Neural progenitor cell (in vitro differentiated cells): ENCODE results near the gene THSD4. TPM values are rescaled to one million over a fixed set of nuclear protein-coding genes. Genes with fewer than 3 reads are reported as not detected.

Experiments
- DNase-seq: peaks from one replicate; pipeline ENCODE4 v3.0.0-alpha.2; 2016; ENCODE audit warnings: low spot score
- H2AFZ ChIP-seq: fragments of 200-600 bp; sonication (generic); replicated peaks from 2 replicates; pipeline ENCODE4 v1.6.1; 2016; ENCODE audit warnings: antibody characterized with exemption
- H3F3A ChIP-seq: fragments of 200-600 bp; sonication (generic); 2 replicates; pipeline ENCODE4 v1.6.1; 2016; ENCODE audit warnings: antibody characterized with exemption, low read depth
- H3K27ac ChIP-seq: fragments of 200-600 bp; sonication (generic); 2 replicates; pipeline ENCODE4 v1.5.1; 2016; ENCODE audit warnings: mild to moderate bottlenecking
- H3K27me3 ChIP-seq: fragments of 200-600 bp; sonication (generic); 2 replicates; pipeline ENCODE4 v1.6.1; 2016; ENCODE audit warnings: mild to moderate bottlenecking, moderate library complexity
- H3K36me3 ChIP-seq: fragments of 200-600 bp; sonication (generic); 2 replicates; pipeline ENCODE4 v1.5.1; 2016
- H3K4me1 ChIP-seq: fragments of 200-600 bp; sonication (generic); 2 replicates; pipeline ENCODE4 v1.6.1; 2016; ENCODE audit warnings: mixed run types
- H3K4me2 ChIP-seq: fragments of 200-600 bp; sonication (generic); 2 replicates; pipeline ENCODE4 v1.6.1; 2016
- H3K4me3 ChIP-seq: fragments of 200-600 bp; sonication (generic); 2 replicates; pipeline ENCODE4 v1.5.1; 2016
- H3K79me2 ChIP-seq: fragments of 200-600 bp; sonication (generic); 2 replicates; pipeline ENCODE4 v1.6.1; 2016; ENCODE audit warnings: low read depth
- H3K9ac ChIP-seq: fragments of 200-600 bp; sonication (generic); 2 replicates; pipeline ENCODE4 v1.6.1; 2016
- H3K9me3 ChIP-seq: fragments of 200-600 bp; sonication (generic); 2 replicates; pipeline ENCODE4 v1.5.1; 2016; ENCODE audit warnings: low read depth
- H4K20me1 ChIP-seq: fragments of 200-600 bp; sonication (generic); 2 replicates; pipeline ENCODE4 v1.6.1; 2016; ENCODE audit warnings: low read depth
- H3K27ac Mint-ChIP-seq: 3 replicates; pipeline ENCODE4 v1.8.0; 2021; ENCODE audit warnings: mixed read lengths
- H3K27me3 Mint-ChIP-seq: 2 replicates; pipeline ENCODE4 v1.8.0; 2022; ENCODE audit warnings: low read depth, mild to moderate bottlenecking, inconsistent platforms, moderate library complexity, mixed read lengths; ENCODE audit not compliant: insufficient read depth
- H3K36me3 Mint-ChIP-seq: 3 replicates; pipeline ENCODE4 v1.8.0; 2021; ENCODE audit warnings: mixed read lengths
- H3K4me1 Mint-ChIP-seq: 3 replicates; pipeline ENCODE4 v1.8.0; 2021; ENCODE audit warnings: mixed read lengths
- H3K4me3 Mint-ChIP-seq: 3 replicates; pipeline ENCODE4 v1.8.0; 2021; ENCODE audit warnings: mild to moderate bottlenecking, moderate library complexity, mixed read lengths
- H3K9me3 Mint-ChIP-seq: 3 replicates; pipeline ENCODE4 v1.8.0; 2020; ENCODE audit warnings: mixed read lengths
- EZH2 ChIP-seq: fragments of 200-600 bp; sonication (generic); IDR thresholded peaks from 2 replicates; pipeline ENCODE4 v1.6.1; 2017; ENCODE audit warnings: antibody characterized with exemption, mild to moderate bottlenecking, moderate library complexity
- EZH2phosphoT487 ChIP-seq: fragments of 200-600 bp; sonication (generic); IDR thresholded peaks from 2 replicates; pipeline ENCODE4 v1.6.1; 2017; ENCODE audit warnings: antibody characterized with exemption
- total RNA-seq: library from RNA; depleted of rRNA; stranded (reverse); fragments of >200 nt; gene quantifications from 2 replicates; pipeline ENCODE4 v1.2.3, GENCODE V29; 2015; ENCODE audit warnings: low replicate concordance
- TF ChIP-seq, protein P1 (sequence below): fragments of 200-600 bp; sonication (generic); IDR thresholded peaks from 2 replicates; pipeline ENCODE4 v1.5.1; 2017; ENCODE audit warnings: antibody characterized with exemption, mild to moderate bottlenecking

THSD4 gene
- total RNA-seq, 1 donor from 2014 or later, result 2.4 TPM

DNA sequence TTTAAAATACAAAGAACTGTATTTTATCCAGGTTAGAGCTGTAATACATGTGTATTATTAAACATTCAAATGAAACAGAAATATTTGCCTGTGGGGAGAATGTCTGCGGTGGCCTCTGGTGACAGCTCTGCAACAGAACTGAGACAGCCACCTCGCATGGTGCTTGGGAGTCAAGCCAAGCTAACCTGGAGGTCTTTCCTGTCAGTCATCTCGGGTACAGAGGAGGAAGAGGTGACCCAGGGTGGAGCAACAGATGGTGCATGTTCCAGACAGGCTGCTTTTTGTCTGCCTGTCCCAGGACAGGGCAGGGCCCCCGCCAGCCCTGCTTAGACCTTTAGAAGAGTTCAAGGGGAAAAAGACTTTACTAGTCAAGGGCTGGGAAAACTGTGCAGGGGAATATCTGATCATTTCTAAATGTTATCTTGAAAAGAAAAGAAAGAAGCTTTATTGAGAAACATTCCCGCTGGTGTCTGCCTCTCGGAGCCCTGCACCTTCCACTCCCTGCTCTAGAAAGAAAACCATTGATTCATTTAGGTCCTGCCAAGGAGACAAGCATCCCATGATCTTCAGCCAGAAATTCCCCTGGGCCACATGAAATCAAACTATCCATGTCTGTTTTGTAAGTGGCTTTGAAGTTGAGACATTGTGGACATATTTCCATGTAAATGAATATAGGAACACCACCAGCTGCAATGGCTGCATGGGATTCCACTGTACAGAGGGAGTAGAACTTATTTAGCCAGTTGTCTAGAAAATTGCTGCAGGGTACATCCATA, 689.6 kb downstream of the THSD4 start:
- TF ChIP-seq, protein P1, sequence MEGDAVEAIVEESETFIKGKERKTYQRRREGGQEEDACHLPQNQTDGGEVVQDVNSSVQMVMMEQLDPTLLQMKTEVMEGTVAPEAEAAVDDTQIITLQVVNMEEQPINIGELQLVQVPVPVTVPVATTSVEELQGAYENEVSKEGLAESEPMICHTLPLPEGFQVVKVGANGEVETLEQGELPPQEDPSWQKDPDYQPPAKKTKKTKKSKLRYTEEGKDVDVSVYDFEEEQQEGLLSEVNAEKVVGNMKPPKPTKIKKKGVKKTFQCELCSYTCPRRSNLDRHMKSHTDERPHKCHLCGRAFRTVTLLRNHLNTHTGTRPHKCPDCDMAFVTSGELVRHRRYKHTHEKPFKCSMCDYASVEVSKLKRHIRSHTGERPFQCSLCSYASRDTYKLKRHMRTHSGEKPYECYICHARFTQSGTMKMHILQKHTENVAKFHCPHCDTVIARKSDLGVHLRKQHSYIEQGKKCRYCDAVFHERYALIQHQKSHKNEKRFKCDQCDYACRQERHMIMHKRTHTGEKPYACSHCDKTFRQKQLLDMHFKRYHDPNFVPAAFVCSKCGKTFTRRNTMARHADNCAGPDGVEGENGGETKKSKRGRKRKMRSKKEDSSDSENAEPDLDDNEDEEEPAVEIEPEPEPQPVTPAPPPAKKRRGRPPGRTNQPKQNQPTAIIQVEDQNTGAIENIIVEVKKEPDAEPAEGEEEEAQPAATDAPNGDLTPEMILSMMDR, result no peak
- TF ChIP-seq EZH2, result no peak
- no peak for TF ChIP-seq EZH2phosphoT487
- H3K4me1 Mint-ChIP-seq, result peaks cover 43% of the 10 kb centered on the region
- H3K27me3 ChIP-seq, result no peaks in the 10 kb centered on the region

DNA sequence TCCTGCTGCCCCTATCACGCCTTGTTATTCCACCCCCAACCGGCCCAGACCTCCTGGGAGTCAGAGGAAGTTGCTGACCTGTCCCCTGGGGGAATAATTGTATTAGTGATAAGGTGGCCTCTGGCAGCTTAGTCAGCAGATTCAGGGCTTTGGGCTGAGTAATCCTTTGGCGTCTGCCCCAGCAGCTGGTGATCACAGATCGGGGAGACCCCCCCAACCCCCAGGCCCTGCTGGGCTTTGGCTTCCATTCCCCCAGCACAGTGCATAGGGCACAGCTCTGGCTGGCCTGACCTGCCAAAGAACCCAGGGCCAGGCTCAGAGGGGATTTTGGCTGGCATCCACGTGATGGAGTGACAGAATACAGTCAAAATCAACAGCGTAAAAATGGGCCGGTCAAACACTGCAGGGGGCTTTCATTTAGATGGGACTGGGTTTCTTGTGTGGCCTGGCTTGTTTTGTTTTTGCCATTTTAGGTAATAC, 691.2 kb downstream of the THSD4 start:
- Histone ChIP-seq H3K27me3 (no peaks in the 10 kb centered on the region), H3K4me1 (peaks cover 29% of the 10 kb centered on the region), H3K9me3 (no peaks in the 10 kb centered on the region), H3K36me3 (no peaks in the 10 kb centered on the region), H3K4me2 (peak overlapping the region; percentile 72), H3K27ac (no peak overlapping the region), H3K9ac (no peak overlapping the region), H2AFZ (no peak overlapping the region), H3K4me3 (no peak overlapping the region), H4K20me1 (peaks cover 6% of the 10 kb centered on the region), H3K79me2 (no peaks in the 10 kb centered on the region), H3F3A (peaks cover 24% of the 10 kb centered on the region)
- no peak for TF ChIP-seq EZH2phosphoT487
- TF ChIP-seq EZH2, result no peak
- TF ChIP-seq, protein P1, result no peak
- H3K4me3 Mint-ChIP-seq, result peak overlapping the region; percentile 50
- peaks cover 45% of the 10 kb centered on the region for H3K4me1 Mint-ChIP-seq
- no peaks in the 10 kb centered on the region for H3K9me3 Mint-ChIP-seq
- no peaks in the 10 kb centered on the region for H3K36me3 Mint-ChIP-seq
- H3K27me3 Mint-ChIP-seq, result peaks cover 9% of the 10 kb centered on the region
- DNase-seq, result peak; percentile 67
- peak overlapping the region; percentile 95 for H3K27ac Mint-ChIP-seq

More for the DNA sequence above, 689.6 kb downstream of the THSD4 start:
- H3K27me3 Mint-ChIP-seq, result peaks cover 11% of the 10 kb centered on the region
- no peak overlapping the region for H3K4me3 ChIP-seq
- no peaks in the 10 kb centered on the region for H3K36me3 Mint-ChIP-seq
- no peak overlapping the region for H2AFZ ChIP-seq
- H3K9ac ChIP-seq, result no peak overlapping the region
- no peak overlapping the region for H3K27ac ChIP-seq
- H3K36me3 ChIP-seq, result no peaks in the 10 kb centered on the region
- H3K4me3 Mint-ChIP-seq, result no peak overlapping the region
- H4K20me1 ChIP-seq, result peaks cover 6% of the 10 kb centered on the region
- H3K27ac Mint-ChIP-seq, result peak overlapping the region; percentile 27
- DNase-seq, result no peak
- H3K4me2 ChIP-seq, result no peak overlapping the region
- H3K9me3 ChIP-seq, result no peaks in the 10 kb centered on the region
- H3K9me3 Mint-ChIP-seq, result no peaks in the 10 kb centered on the region
- H3K4me1 ChIP-seq, result peaks cover 32% of the 10 kb centered on the region
- no peaks in the 10 kb centered on the region for H3K79me2 ChIP-seq
- H3F3A ChIP-seq, result peaks cover 24% of the 10 kb centered on the region

DNA sequence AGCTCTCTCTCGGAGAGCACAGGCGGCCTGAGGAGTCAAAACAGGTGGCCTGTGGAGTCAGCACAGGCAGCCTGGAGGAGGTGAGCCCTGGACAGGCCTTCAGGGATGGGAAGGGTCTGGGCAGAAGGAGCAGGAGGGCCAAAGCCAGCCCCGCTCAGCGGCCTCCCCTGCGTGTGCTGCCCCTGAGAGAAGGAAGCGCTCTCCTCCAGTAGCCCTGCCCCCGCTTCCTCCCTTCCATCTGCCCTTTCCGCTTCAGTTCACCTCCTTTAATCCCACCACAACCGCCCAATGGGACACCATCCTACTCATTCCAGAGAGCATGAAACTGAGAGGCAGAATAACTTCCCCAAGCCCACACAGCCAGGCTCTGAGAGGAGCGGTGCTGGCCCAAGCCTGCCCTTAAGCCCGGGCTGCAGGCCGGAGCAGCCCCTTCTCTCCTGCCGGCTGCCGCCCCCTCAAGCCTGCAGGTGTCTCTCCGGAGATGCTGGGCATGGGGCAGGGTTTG, 691.9 kb downstream of the THSD4 start:
- H3K36me3 ChIP-seq, result no peaks in the 10 kb centered on the region
- no peaks in the 10 kb centered on the region for H3K27me3 ChIP-seq
- peaks cover 29% of the 10 kb centered on the region for H3K4me1 ChIP-seq
- Mint-ChIP-seq H3K27me3 (peaks cover 9% of the 10 kb centered on the region), H3K4me3 (peak overlapping the region; percentile 50), H3K9me3 (no peaks in the 10 kb centered on the region), H3K36me3 (no peaks in the 10 kb centered on the region), H3K4me1 (peaks cover 45% of the 10 kb centered on the region), H3K27ac (peak overlapping the region; percentile 95)
- no peaks in the 10 kb centered on the region for H3K9me3 ChIP-seq
- TF ChIP-seq EZH2phosphoT487 (no peak), EZH2 (no peak)
- TF ChIP-seq, protein P1, result no peak
- H3K79me2 ChIP-seq, result no peaks in the 10 kb centered on the region
- H4K20me1 ChIP-seq, result peaks cover 6% of the 10 kb centered on the region
- H2AFZ ChIP-seq, result peak overlapping the region; percentile 90
- H3K9ac ChIP-seq, result no peak overlapping the region
- peak overlapping the region; percentile 24 for H3K4me3 ChIP-seq
- peak overlapping the region; percentile 43 for H3K27ac ChIP-seq
- H3F3A ChIP-seq, result peaks cover 24% of the 10 kb centered on the region
- peak; percentile 80 for DNase-seq
- H3K4me2 ChIP-seq, result peak overlapping the region; percentile 72
